Measurements from ENCODE around the gene C4orf17. TPM values are rescaled to one million over a fixed set of nuclear protein-coding genes. Genes with fewer than 3 reads are reported as not detected.

Gene C4orf17
- total RNA-seq, 1 donor from 2014 or later = 2.4 TPM

- no peak for DNase-seq (ENCODE audit: low spot score)
These were observed 26.0 kb downstream of the C4orf17 start for GRCh38 chr4:99536848-99537247.

- no peak for DNase-seq (ENCODE audit: low spot score)
These were observed 26.9 kb downstream of the C4orf17 start for GRCh38 chr4:99537674-99538073.

GRCh38 chr4:99540277-99540939 is 29.6 kb downstream of the C4orf17 start:
- no peak for DNase-seq (ENCODE audit: low spot score)

- no peak for DNase-seq (ENCODE audit: low spot score)
These were observed 42.1 kb downstream of the C4orf17 start for GRCh38 chr4:99552872-99553271.

GRCh38 chr4:99563310-99564186 is 52.7 kb downstream of the C4orf17 start, which contains the start of gene TRMT10A:
TRMT10A (minus strand) TSS chr4:99564039; CDS start chr4:99559338, 4,701 bp downstream.
- peak; percentile 99 for DNase-seq (ENCODE audit: low spot score)

- no peak for DNase-seq (ENCODE audit: low spot score)
These were observed 54.1 kb downstream of the C4orf17 start for GRCh38 chr4:99564921-99565320.

GRCh38 chr4:99571883-99572282 is 61.1 kb downstream of the C4orf17 start:
- DNase-seq (ENCODE audit: low spot score) = no peak

GRCh38 chr4:99572527-99573240 is 61.9 kb downstream of the C4orf17 start:
- DNase-seq (ENCODE audit: low spot score) = no peak

- DNase-seq (ENCODE audit: low spot score) = no peak
These were observed 63.0 kb downstream of the C4orf17 start for GRCh38 chr4:99573735-99574368.

- DNase-seq (ENCODE audit: low spot score) = no peak
These were observed 63.9 kb downstream of the C4orf17 start, which contains the start of gene MTTP for GRCh38 chr4:99574530-99575324. MTTP (plus strand) TSS chr4:99574824; CDS start chr4:99574910, 86 bp downstream.

GRCh38 chr4:99578714-99579113 is 67.9 kb downstream of the C4orf17 start:
- no peak for DNase-seq (ENCODE audit: low spot score)

- DNase-seq (ENCODE audit: low spot score) = no peak
These were observed 74.7 kb downstream of the C4orf17 start for GRCh38 chr4:99585516-99585915.

GRCh38 chr4:99586322-99586721 is 75.5 kb downstream of the C4orf17 start:
- DNase-seq (ENCODE audit: low spot score) = no peak

- DNase-seq (ENCODE audit: low spot score) = no peak
These were observed 76.0 kb downstream of the C4orf17 start for GRCh38 chr4:99586797-99587196.

- no peak for DNase-seq (ENCODE audit: low spot score)
These were observed 76.5 kb downstream of the C4orf17 start for GRCh38 chr4:99587309-99587708.

- DNase-seq (ENCODE audit: low spot score) = no peak
These were observed 77.0 kb downstream of the C4orf17 start for GRCh38 chr4:99587803-99588202.

- no peak for DNase-seq (ENCODE audit: low spot score)
These were observed 80.9 kb downstream of the C4orf17 start for GRCh38 chr4:99591757-99592156.
